Measurements from ENCODE around the gene BDH1. TPM values are rescaled to one million over a fixed set of nuclear protein-coding genes. Genes with fewer than 3 reads are reported as not detected.
A peak's percentile ranks its signal among the peaks of the same experiment; 100 is the strongest.

BDH1 gene
- total and polyA plus RNA-seq, 2 of the 13 experiments (the other 11 are each of a cell fraction or from before 2014, with no cell fraction given): 21.2 to 71.9 TPM

DNA sequence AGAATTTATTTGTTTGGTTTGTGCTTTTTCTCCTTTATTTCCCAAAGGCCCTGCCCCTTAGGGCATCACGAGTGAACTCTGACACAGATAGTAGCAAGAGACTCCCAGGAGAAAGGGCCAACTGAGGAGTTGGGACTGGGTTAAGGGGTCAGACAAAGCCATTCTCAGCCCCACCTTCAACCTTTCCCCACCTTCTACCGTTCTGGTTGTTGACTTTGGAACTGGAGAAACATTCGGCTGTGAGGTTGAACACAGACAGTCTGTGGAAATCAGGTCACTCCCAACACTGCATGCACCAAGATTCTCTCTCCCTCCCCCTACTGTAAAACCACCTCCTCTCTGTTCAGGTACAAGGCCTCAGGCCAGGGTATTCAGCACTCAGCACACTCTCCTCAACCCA lies 3.9 kb upstream of the BDH1 start:
- no peak overlapping the region for H2AFZ ChIP-seq (ENCODE audit: low read length)
- ATAC-seq (peak; percentile 32; the same call in 1 of the 3 replicates), FAIRE-seq (no peak), DNase-seq (ENCODE audit: low spot score) (no peak)
- H4K20me1 ChIP-seq (ENCODE audit: insufficient read depth, low read length): no peaks in the 10 kb centered on the region
- TF ChIP-seq BCL6 (CRISPR knock-in tag; IDR thresholded peaks at IDR 0.05) (0 out of 2 replicates have a peak, but pooled peaks have one; percentile 9), ZNF768 (CRISPR knock-in tag; IDR thresholded peaks at IDR 0.05) (no peak), ZUFSP (CRISPR knock-in tag; IDR thresholded peaks at IDR 0.05; ENCODE audit: borderline replicate concordance) (no peak), ARID4A (CRISPR knock-in tag; IDR thresholded peaks at IDR 0.05; ENCODE audit: borderline replicate concordance) (0 out of 2 replicates have a peak, but pooled peaks have one; percentile 12), ZSCAN20 (CRISPR knock-in tag; IDR thresholded peaks at IDR 0.05; ENCODE audit: borderline replicate concordance) (no peak), KDM5B (CRISPR knock-in tag; IDR thresholded peaks at IDR 0.05; ENCODE audit: borderline replicate concordance) (no peak), ZSCAN30 (CRISPR knock-in tag; IDR thresholded peaks at IDR 0.05) (0 out of 2 replicates have a peak, but pooled peaks have one; percentile 30), PPARG (CRISPR knock-in tag; conservative IDR thresholded peaks at IDR 0.05) (0 out of 2 replicates have a peak, but pooled peaks have one; percentile 14), FOXA1 (IDR thresholded peaks at IDR 0.05) (no peak), FOXA1 (CRISPR knock-in tag; IDR thresholded peaks at IDR 0.05) (peak; percentile 32; the same call in 1 of the 2 replicates)
- TF ChIP-seq, protein P1, sequence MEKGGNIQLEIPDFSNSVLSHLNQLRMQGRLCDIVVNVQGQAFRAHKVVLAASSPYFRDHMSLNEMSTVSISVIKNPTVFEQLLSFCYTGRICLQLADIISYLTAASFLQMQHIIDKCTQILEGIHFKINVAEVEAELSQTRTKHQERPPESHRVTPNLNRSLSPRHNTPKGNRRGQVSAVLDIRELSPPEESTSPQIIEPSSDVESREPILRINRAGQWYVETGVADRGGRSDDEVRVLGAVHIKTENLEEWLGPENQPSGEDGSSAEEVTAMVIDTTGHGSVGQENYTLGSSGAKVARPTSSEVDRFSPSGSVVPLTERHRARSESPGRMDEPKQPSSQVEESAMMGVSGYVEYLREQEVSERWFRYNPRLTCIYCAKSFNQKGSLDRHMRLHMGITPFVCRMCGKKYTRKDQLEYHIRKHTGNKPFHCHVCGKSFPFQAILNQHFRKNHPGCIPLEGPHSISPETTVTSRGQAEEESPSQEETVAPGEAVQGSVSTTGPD (CRISPR knock-in tag; IDR thresholded peaks at IDR 0.05): no peak
- intact Hi-C loops (cut with micrococcal nuclease; ENCODE audit: unreplicated experiment): no loop called here
- no peak overlapping the region for H3K27ac ChIP-seq (ENCODE audit: extremely low read length, insufficient read depth, low read length)
- ChIA-PET CTCF (ENCODE audit: low intra/inter-chr PET ratio, low total read pairs) (no interaction called here), POLR2A (interaction anchor here (1.0 to 4.0 kb wide), 3 partner anchors 13 to 15 kb away, joined by 4 to 33 read pairs (median 6); no protein-coding TSS in a partner anchor)
- no peak overlapping the region for H3K4me3 ChIP-seq (replicated peaks in 1 of 3; ENCODE audit: insufficient read depth in 1 of 3, low read depth in 2 of 3, low read length in 3 of 3)
- 28% methylated on average over 3 of the region's 3 CpGs for WGBS (ENCODE audit: low lambda C conversion rate)
- H3K27me3 ChIP-seq (ENCODE audit: control insufficient read depth in 1 of 2, insufficient read depth in 2 of 2, low read length in 2 of 2): no peaks in the 10 kb centered on the region
- H3K4me2 ChIP-seq (ENCODE audit: low read depth, low read length): no peak overlapping the region
- in situ Hi-C loops (cut with HindIII; ENCODE audit: extremely low pct_ligation_motif_present, low pct_unique_long_range_greater_than_20kb): no loop called here
- peaks cover 61% of the 10 kb centered on the region for H3K4me1 ChIP-seq (ENCODE audit: insufficient read depth, low read length)
- no TSS peak for BruUV-seq (replicated peaks)
- H3K36me3 ChIP-seq (replicated peaks in 1 of 2; ENCODE audit: control insufficient read depth in 1 of 2, insufficient read depth in 2 of 2, low read length in 2 of 2): no peaks in the 10 kb centered on the region; a peak in 2 of 5 replicates
- H3K79me2 ChIP-seq (ENCODE audit: insufficient read depth, low read length): no peaks in the 10 kb centered on the region
- H3K9ac ChIP-seq (ENCODE audit: insufficient read depth, low read depth, low read length): no peak overlapping the region
- peaks cover 16% of the 10 kb centered on the region for H3K9me3 ChIP-seq (ENCODE audit: low read length)
